K562 (cell line): ENCODE data around the gene ABT1. TPM values are rescaled to one million over a fixed set of nuclear protein-coding genes. Genes with fewer than 3 reads are reported as not detected.
A peak's percentile ranks its signal among the peaks of the same experiment; 100 is the strongest.

Experiments
- BMI1 ChIP-seq: fragments of 150-350 bp; IDR thresholded peaks from 2 replicates; pipeline ENCODE4 v1.6.1; 2014; ENCODE audit warnings: low read length
- CHD1 ChIP-seq: fragments of 200-600 bp; sonication (generic); IDR thresholded peaks from one replicate; pipeline ENCODE4 v1.6.1; 2012; ENCODE audit warnings: mild to moderate bottlenecking, moderate library complexity, low read length, inconsistent platforms
- ELF4 ChIP-seq: fragments of 450-650 bp; formaldehyde crosslinking; IDR thresholded peaks from 2 replicates; pipeline ENCODE4 v1.4.0; 2022; ENCODE audit warnings: missing genetic modification characterization
- ERF ChIP-seq: fragments of 450-650 bp; formaldehyde crosslinking; IDR thresholded peaks from 2 replicates; pipeline ENCODE4 v1.4.0; 2020; ENCODE audit warnings: mild to moderate bottlenecking, mixed read lengths
- FOXA3 ChIP-seq, 2 experiments: fragments of 450-650 bp in 1 of 2; sonication (generic) in 1 of 2; formaldehyde crosslinking; IDR thresholded peaks in 1 of 2; conservative IDR thresholded peaks in 1 of 2; 2 replicates each; pipeline versions ENCODE4 v1.4.0 to v1.8.0; 2020 to 2022; ENCODE audit warnings: mild to moderate bottlenecking in 2 of 2, missing genetic modification reagents in 1 of 2
- GABPB1 ChIP-seq: sonication (generic); formaldehyde crosslinking; IDR thresholded peaks from 2 replicates; pipeline ENCODE4 v1.8.0; 2022; ENCODE audit warnings: mild to moderate bottlenecking, missing genetic modification reagents
- GATAD2B ChIP-seq: fragments of 450-650 bp; IDR thresholded peaks from 2 replicates; pipeline ENCODE4 v1.6.1; 2017; ENCODE audit warnings: mild to moderate bottlenecking, borderline replicate concordance
- HMG20A ChIP-seq: fragments of 450-650 bp; formaldehyde crosslinking; conservative IDR thresholded peaks from 2 replicates; pipeline ENCODE4 v1.4.0; 2020; ENCODE audit warnings: mild to moderate bottlenecking, mixed read lengths
- IFI16 ChIP-seq: fragments of 250-450 bp; sonication (Bioruptor Pico); IDR thresholded peaks from 2 replicates; pipeline ENCODE4 v2.1.2; 2022; ENCODE audit warnings: mild to moderate bottlenecking, inconsistent platforms
- MYBL2 ChIP-seq, 2 experiments: fragments of 450-650 bp in 1 of 2; sonication (generic) in 1 of 2; formaldehyde crosslinking in 1 of 2; IDR thresholded peaks; 2 replicates each; pipeline versions ENCODE4 v1.6.1 to v1.8.1; 2017 to 2022; ENCODE audit warnings: borderline replicate concordance in 1 of 2, inconsistent platforms in 1 of 2, low read depth in 1 of 2, mild to moderate bottlenecking in 1 of 2, missing genetic modification reagents in 1 of 2, moderate library complexity in 1 of 2
- POLR3G ChIP-seq: IDR thresholded peaks from 2 replicates; pipeline ENCODE4 v1.6.1; 2011; ENCODE audit not compliant: insufficient read length, insufficient replicate concordance; ENCODE audit errors: extremely low read depth
- SP2 ChIP-seq: IDR thresholded peaks from 2 replicates; pipeline ENCODE4 v1.6.1; 2011; ENCODE audit warnings: mild to moderate bottlenecking, low read depth, low read length, moderate library complexity; ENCODE audit not compliant: poor library complexity, severe bottlenecking; ENCODE audit errors: extremely low read depth
- SUPT5H ChIP-seq: fragments of 450-650 bp; IDR thresholded peaks from 2 replicates; pipeline ENCODE4 v1.6.1; 2016
- TRIM24 ChIP-seq, 2 experiments: fragments of 450-650 bp; IDR thresholded peaks; 2 replicates each; pipeline ENCODE4 v1.6.1; 2016
- ZKSCAN3 ChIP-seq: fragments of 250-450 bp; sonication (Bioruptor Pico); IDR thresholded peaks from 2 replicates; pipeline ENCODE4 v1.4.0; 2020
- ZNF143 ChIP-seq: sonication (generic); formaldehyde crosslinking; IDR thresholded peaks from 2 replicates; pipeline ENCODE4 v1.9.0; 2022; ENCODE audit warnings: mild to moderate bottlenecking, missing genetic modification reagents
- ZNF239 ChIP-seq: fragments of 250-450 bp; sonication (Bioruptor Pico); IDR thresholded peaks from 2 replicates; pipeline ENCODE4 v1.4.0; 2020; ENCODE audit warnings: mild to moderate bottlenecking
- polyA plus RNA-seq, 8 experiments: library from polyadenylated mRNA; depleted of rRNA in 4 of 8; stranded (reverse) in 5 of 8; unstranded in 3 of 8; fragments of >200 nt; fragmentation: Nextera tagmentation in 2 of 8; fragmentation: Illumina TruSeq in 1 of 8; extraction: Ambion mirVana in 2 of 8; extraction: Trizol in 1 of 8; gene quantifications; 2 replicates each; pipeline versions ENCODE4 v1.2.1 to v1.2.3, GENCODE V29; 2011 to 2014; ENCODE audit warnings: inconsistent platforms in 1 of 8, missing spikeins in 1 of 8
- total RNA-seq, 7 experiments: library from RNA; depleted of rRNA in 6 of 7; stranded (reverse); fragments of >200 nt in 6 of 7; fragmentation: Illumina TruSeq in 2 of 7; extraction: Trizol in 2 of 7; gene quantifications; 2 replicates each; pipeline versions ENCODE4 v1.2.1 to v1.2.3, GENCODE V29; 2011 to 2021; ENCODE audit warnings: low replicate concordance in 1 of 7
- TF ChIP-seq, protein P1 (sequence below): fragments of 450-650 bp; formaldehyde crosslinking; IDR thresholded peaks from 2 replicates; pipeline ENCODE4 v1.4.0; 2020; ENCODE audit warnings: mild to moderate bottlenecking, moderate library complexity
- TF ChIP-seq, protein P2 (sequence below): sonication (generic); formaldehyde crosslinking; IDR thresholded peaks from 2 replicates; pipeline ENCODE4 v1.9.0; 2022; ENCODE audit warnings: mild to moderate bottlenecking, missing genetic modification reagents
- TF ChIP-seq, protein P3 (sequence below): fragments of 250-450 bp; sonication (Bioruptor Pico); IDR thresholded peaks from 2 replicates; pipeline ENCODE4 v1.8.0; 2022; ENCODE audit warnings: moderate library complexity, mild to moderate bottlenecking, inconsistent platforms
- TF ChIP-seq, protein P4 (sequence below): IDR thresholded peaks from 2 replicates; pipeline ENCODE4 v1.6.1; 2014; ENCODE audit warnings: antibody characterized with exemption
- TF ChIP-seq, protein P5 (sequence below): fragments of 250-450 bp; sonication (Bioruptor Pico); IDR thresholded peaks from 2 replicates; pipeline ENCODE4 v1.4.0; 2020; ENCODE audit warnings: mild to moderate bottlenecking, moderate library complexity

The ABT1 gene
- total and polyA plus RNA-seq, 9 of the 15 experiments (the other 6 are each of a cell fraction or from before 2014, with no cell fraction given), result 8.8 to 52.7 (median 40.7) TPM

DNA sequence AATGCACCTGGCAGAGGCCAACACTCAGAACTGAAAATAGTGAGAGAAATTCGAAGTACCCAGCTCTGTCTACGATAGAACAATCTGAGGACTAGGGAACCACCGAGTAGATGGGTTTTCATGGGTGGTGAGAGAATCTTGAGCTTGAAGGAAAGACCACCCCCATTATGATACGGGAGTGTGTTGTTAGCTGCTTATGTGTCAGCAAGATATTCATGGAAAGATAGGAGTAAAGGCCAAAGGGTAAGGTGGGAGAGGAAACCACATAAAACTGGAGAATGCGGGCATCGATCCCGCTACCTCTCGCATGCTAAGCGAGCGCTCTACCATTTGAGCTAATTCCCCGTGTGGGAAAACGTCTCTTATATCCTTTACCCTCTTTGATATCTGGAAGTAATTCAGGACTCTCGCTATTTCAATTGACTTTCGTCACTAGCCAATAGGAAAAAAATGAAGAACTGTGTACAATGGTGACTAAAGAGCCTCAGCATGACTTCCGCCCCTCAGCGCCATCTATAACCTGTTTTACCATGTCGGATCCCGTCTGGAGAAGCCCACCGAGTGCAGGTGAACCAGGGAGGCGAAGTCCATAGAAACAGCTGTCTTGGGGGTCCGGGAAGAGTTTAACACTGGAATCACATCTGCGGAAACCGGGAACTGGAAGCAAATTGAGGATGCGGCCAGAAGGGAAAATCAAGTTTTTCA, 25.0 kb upstream of the ABT1 start (continued):
- TF ChIP-seq, protein P1, sequence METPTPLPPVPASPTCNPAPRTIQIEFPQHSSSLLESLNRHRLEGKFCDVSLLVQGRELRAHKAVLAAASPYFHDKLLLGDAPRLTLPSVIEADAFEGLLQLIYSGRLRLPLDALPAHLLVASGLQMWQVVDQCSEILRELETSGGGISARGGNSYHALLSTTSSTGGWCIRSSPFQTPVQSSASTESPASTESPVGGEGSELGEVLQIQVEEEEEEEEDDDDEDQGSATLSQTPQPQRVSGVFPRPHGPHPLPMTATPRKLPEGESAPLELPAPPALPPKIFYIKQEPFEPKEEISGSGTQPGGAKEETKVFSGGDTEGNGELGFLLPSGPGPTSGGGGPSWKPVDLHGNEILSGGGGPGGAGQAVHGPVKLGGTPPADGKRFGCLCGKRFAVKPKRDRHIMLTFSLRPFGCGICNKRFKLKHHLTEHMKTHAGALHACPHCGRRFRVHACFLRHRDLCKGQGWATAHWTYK, result peak; percentile 46; the same call in 1 of the 2 replicates
- TF ChIP-seq SUPT5H (no peak), FOXA3 (CRISPR knock-in tag; conservative IDR thresholded peaks at IDR 0.05 in 1 of 2, IDR thresholded peaks at IDR 0.05 in 1 of 2) (peak; percentile 43 to 48; a peak in 3 of 4 replicates), ELF4 (peak; percentile 89; the same call in 1 of the 2 replicates), MYBL2 (IDR thresholded peaks at IDR 0.05; ENCODE audit: low read depth) (no peak), MYBL2 (CRISPR knock-in tag; IDR thresholded peaks at IDR 0.05; ENCODE audit: borderline replicate concordance) (no peak), GABPB1 (peak; percentile 73; the same call in 1 of the 2 replicates), SP2 (no peak), HMG20A (no peak), BMI1 (no peak), GATAD2B (peak; percentile 97), ZKSCAN3 (CRISPR knock-in tag) (no peak), TRIM24 (IDR thresholded peaks at IDR 0.05) (peak; percentile 57 to 87), ERF (CRISPR knock-in tag) (peak; percentile 27; the same call in 1 of the 2 replicates), CHD1 (peak; percentile 53), ZNF143 (CRISPR knock-in tag) (no peak), ZNF239 (peak; percentile 47), POLR3G (peak; percentile 80), IFI16 (CRISPR knock-in tag) (no peak)
- TF ChIP-seq, protein P2, sequence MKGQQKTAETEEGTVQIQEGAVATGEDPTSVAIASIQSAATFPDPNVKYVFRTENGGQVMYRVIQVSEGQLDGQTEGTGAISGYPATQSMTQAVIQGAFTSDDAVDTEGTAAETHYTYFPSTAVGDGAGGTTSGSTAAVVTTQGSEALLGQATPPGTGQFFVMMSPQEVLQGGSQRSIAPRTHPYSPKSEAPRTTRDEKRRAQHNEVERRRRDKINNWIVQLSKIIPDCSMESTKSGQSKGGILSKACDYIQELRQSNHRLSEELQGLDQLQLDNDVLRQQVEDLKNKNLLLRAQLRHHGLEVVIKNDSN (CRISPR knock-in tag), result no peak; the same call in 1 of the 2 replicates
- TF ChIP-seq, protein P3, sequence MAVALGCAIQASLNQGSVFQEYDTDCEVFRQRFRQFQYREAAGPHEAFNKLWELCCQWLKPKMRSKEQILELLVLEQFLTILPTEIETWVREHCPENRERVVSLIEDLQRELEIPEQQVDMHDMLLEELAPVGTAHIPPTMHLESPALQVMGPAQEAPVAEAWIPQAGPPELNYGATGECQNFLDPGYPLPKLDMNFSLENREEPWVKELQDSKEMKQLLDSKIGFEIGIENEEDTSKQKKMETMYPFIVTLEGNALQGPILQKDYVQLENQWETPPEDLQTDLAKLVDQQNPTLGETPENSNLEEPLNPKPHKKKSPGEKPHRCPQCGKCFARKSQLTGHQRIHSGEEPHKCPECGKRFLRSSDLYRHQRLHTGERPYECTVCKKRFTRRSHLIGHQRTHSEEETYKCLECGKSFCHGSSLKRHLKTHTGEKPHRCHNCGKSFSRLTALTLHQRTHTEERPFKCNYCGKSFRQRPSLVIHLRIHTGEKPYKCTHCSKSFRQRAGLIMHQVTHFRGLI, result no peak
- TF ChIP-seq, protein P4, sequence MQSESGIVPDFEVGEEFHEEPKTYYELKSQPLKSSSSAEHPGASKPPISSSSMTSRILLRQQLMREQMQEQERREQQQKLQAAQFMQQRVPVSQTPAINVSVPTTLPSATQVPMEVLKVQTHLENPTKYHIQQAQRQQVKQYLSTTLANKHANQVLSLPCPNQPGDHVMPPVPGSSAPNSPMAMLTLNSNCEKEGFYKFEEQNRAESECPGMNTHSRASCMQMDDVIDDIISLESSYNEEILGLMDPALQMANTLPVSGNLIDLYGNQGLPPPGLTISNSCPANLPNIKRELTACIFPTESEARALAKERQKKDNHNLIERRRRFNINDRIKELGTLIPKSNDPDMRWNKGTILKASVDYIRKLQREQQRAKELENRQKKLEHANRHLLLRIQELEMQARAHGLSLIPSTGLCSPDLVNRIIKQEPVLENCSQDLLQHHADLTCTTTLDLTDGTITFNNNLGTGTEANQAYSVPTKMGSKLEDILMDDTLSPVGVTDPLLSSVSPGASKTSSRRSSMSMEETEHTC, result no peak
- TF ChIP-seq, protein P5, sequence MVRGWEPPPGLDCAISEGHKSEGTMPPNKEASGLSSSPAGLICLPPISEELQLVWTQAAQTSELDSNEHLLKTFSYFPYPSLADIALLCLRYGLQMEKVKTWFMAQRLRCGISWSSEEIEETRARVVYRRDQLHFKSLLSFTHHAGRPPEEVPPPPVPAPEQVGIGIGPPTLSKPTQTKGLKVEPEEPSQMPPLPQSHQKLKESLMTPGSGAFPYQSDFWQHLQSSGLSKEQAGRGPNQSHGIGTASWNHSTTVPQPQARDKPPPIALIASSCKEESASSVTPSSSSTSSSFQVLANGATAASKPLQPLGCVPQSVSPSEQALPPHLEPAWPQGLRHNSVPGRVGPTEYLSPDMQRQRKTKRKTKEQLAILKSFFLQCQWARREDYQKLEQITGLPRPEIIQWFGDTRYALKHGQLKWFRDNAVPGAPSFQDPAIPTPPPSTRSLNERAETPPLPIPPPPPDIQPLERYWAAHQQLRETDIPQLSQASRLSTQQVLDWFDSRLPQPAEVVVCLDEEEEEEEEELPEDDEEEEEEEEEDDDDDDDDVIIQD (CRISPR knock-in tag), result no peak
